Measurements from ENCODE around the gene DBF4. TPM values are rescaled to one million over a fixed set of nuclear protein-coding genes. Genes with fewer than 3 reads are reported as not detected.

The DBF4 gene
- total RNA-seq, 6 donors from 2014 or later, result 4.2 to 14.6 (median 8.6) TPM

- no peak for DNase-seq
- TF ChIP-seq POLR2AphosphoS5 (IDR thresholded peaks at IDR 0.05) (no peak), POLR2A (IDR thresholded peaks at IDR 0.05) (no peak), CTCF (IDR thresholded peaks at IDR 0.05) (no peak), EP300 (IDR thresholded peaks at IDR 0.05) (no peak)
- Histone ChIP-seq H3K27me3 (no peaks in the 10 kb centered on the region), H3K4me3 (peak overlapping the region; percentile 48 to 93 (median 72)), H3K36me3 (peaks cover 0 to 3% (median 0%) of the 10 kb centered on the region in 4 donors), H3K9me3 (peaks cover 0 to 2% (median 0%) of the 10 kb centered on the region in 4 donors), H3K27ac (peak overlapping the region; percentile 87 to 94 (median 92)), H3K4me1 (peaks cover 17 to 29% (median 19%) of the 10 kb centered on the region in 4 donors)
- 2 to 4% methylated on average over 18 to 20 of the region's 35 CpGs for WGBS, 2 donors
- peak; percentile 2 to 37 for ATAC-seq (ENCODE audit: low FRiP score in 2 of 2)
Measured at GRCh38 chr7:87875151-87876039, 898 bp upstream of the DBF4 start.

- peaks cover 17 to 29% (median 19%) of the 10 kb centered on the region in 4 donors for H3K4me1 ChIP-seq
- DNase-seq (peak; percentile 70 to 89), ATAC-seq (ENCODE audit: low FRiP score in 2 of 2) (peak; percentile 73 to 80)
- no peaks in the 10 kb centered on the region for H3K36me3 ChIP-seq
- 0% methylated on average over 16 to 27 of the region's 27 CpGs for WGBS, 2 donors
- no peaks in the 10 kb centered on the region for H3K27me3 ChIP-seq
- peak overlapping the region; percentile 87 to 94 (median 92) for H3K27ac ChIP-seq
- peak overlapping the region; percentile 63 to 93 (median 78) for H3K4me3 ChIP-seq
- TF ChIP-seq CTCF (IDR thresholded peaks at IDR 0.05), result no peak
- TF ChIP-seq EP300 (IDR thresholded peaks at IDR 0.05), result no peak
- no peak for TF ChIP-seq POLR2A (IDR thresholded peaks at IDR 0.05)
- TF ChIP-seq POLR2AphosphoS5 (IDR thresholded peaks at IDR 0.05), result no peak
- no peaks in the 10 kb centered on the region for H3K9me3 ChIP-seq
Measured at GRCh38 chr7:87876869-87877234, 559 bp downstream of the DBF4 start.

- H3K4me1 ChIP-seq, result peaks cover 17 to 28% (median 19%) of the 10 kb centered on the region in 4 donors
- no peaks in the 10 kb centered on the region for H3K9me3 ChIP-seq
- peak overlapping the region in 3 of 4 donors; percentile 63 to 93 (median 82) for H3K4me3 ChIP-seq
- WGBS, 2 donors, result 8 to 14% methylated on average over 10 of the region's 10 CpGs
- no peaks in the 10 kb centered on the region for H3K27me3 ChIP-seq
- no peaks in the 10 kb centered on the region for H3K36me3 ChIP-seq
- H3K27ac ChIP-seq, result peak overlapping the region; percentile 87 to 94 (median 92)
- no peak for DNase-seq
- TF ChIP-seq POLR2A (IDR thresholded peaks at IDR 0.05), result no peak
- no peak for TF ChIP-seq POLR2AphosphoS5 (IDR thresholded peaks at IDR 0.05)
- TF ChIP-seq EP300 (IDR thresholded peaks at IDR 0.05), result no peak
- no peak for TF ChIP-seq CTCF (IDR thresholded peaks at IDR 0.05)
- ATAC-seq (ENCODE audit: low FRiP score in 2 of 2), result no peak
Measured at GRCh38 chr7:87877366-87878040, 1.2 kb downstream of the DBF4 start.

GRCh38 chr7:87878208-87878735, 2.0 kb downstream of the DBF4 start:
- no peak overlapping the region for H3K27ac ChIP-seq
- no peaks in the 10 kb centered on the region for H3K36me3 ChIP-seq
- no peaks in the 10 kb centered on the region for H3K9me3 ChIP-seq
- TF ChIP-seq EP300 (IDR thresholded peaks at IDR 0.05), result no peak
- TF ChIP-seq POLR2A (IDR thresholded peaks at IDR 0.05), result no peak
- no peak for ATAC-seq (ENCODE audit: low FRiP score in 2 of 2)
- H3K4me1 ChIP-seq, result peaks cover 17 to 24% (median 19%) of the 10 kb centered on the region in 4 donors
- H3K4me3 ChIP-seq, result no peak overlapping the region
- no peak for DNase-seq
- 67 to 74% methylated on average over 3 of the region's 3 CpGs for WGBS, 2 donors
- H3K27me3 ChIP-seq, result no peaks in the 10 kb centered on the region

Data from upper lobe of left lung (tissue), 6 donors.